ENCODE measurements around the gene FGD2.
"Not testable (repeated sequence)": the region's sequence is repeated elsewhere in the genome, so short reads cannot be mapped to it uniquely, and the experiment has no call there.

The FGD2 gene

GRCh38 chr6:37020812-37021211, 15.4 kb downstream of the FGD2 start:
- DNase-seq, result no peak

DNA sequence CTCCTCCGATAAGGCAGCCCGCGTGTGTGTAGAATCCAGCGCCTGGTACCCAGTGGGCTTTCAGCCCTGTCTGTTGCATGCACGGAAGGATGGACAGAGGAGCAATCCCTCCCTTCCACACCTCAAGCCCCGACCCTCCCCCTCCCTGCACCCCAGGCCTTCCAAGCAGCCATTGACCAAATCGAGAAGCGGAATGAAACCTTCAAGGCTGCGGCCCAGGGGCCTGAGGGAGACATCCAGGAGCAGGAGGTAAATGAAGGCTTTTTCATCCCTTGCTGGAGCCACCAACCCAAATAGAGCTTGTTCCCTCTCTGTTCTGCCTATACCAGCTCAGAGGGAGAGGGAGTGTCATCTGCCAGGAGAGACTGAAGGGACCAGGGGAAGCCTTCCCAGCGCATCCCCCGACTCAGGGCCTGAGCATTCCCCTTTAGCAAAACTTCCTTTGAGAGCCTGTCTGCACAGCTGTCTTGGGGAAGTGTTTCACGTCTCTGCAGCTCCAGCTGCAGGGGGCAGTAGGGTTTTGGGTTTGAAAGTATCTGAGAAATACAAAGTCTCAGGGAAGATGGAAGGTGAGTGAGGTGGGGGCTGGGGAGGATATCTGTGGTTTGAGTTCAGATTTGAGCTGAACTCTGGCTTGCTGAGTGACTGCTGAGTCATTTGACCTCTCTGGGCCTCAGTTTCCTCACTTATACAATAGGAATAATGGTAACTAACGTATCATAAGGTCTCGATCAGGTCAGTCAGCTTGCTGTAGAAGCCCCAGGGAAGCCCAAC, 16.1 kb downstream of the FGD2 start:
- DNase-seq, result no peak

DNA sequence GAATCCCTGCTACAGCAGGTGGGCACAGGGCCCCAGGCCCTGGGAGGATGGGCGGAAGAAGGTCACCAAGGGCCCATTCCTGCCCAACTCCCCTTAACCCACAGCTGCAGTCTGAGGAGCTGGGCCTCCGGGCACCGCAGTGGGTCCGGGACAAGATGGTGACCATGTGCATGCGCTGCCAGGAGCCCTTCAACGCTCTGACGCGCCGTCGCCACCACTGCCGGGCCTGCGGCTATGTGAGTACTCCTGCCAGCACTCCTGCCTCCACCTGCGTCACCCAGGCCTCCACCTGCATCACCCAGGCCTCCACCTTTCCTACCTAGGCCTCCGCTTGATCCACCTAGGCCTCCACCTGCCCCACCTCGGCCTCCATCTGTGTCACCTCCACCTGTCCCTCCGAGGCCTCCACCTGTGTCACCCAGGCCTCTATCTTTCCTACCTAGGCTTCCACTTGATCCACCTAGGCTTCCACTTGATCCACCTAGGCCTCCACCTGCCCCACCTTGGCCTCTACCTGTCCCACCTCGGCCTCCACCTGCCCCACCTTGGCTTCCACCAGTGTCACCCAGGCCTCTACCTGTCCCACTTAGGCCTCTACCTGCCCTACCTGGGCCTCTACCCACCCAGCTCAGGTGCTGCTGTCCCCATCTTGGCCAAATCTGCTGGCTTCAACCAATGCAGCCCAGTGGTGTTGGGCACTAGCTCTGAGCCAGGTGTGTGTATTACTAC, 16.8 kb downstream of the FGD2 start:
- DNase-seq, result no peak

- no peak for DNase-seq
Measured at GRCh38 chr6:37024656-37025337, 19.3 kb downstream of the FGD2 start.

DNA sequence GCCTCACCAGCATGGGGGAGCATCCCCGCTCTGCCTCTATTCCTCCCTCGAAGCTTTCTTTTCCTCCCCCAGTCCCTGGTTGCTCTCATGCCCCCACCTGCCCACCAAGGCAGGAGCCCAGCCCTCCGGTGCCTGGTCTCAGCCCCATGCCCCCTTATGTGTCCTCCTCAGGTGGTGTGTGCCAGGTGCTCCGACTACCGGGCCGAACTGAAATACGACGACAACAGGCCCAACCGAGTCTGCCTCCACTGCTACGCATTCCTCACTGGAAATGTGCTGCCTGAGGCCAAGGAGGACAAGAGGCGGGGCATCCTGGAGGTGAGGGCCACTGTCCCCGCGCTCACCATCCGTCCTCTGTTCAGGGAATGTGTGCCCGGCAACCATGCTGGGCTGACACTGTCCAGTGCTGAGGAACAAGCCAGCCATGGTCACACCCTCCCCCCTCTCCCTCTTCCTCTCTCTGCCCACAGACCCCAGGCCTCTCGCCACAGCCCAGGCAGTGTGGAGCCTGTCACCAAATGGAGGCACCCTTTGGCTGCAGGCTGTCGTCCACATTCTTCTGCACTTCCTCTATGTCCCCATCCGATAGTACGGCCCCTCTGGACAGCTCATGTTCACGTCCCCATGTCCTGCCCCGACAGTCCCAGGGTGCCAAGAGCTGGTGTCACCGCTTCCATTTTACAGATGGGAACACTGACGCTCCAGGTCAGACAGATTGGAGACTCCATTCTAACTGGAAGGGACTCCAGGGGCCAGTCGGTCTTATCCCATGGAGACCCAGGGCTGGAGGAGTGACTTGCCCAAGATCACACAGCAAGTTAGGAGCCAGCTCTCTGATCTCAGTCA, 20.4 kb downstream of the FGD2 start:
- DNase-seq, result no peak

GRCh38 chr6:37027036-37027720, 21.7 kb downstream of the FGD2 start:
- DNase-seq, result no peak

DNA sequence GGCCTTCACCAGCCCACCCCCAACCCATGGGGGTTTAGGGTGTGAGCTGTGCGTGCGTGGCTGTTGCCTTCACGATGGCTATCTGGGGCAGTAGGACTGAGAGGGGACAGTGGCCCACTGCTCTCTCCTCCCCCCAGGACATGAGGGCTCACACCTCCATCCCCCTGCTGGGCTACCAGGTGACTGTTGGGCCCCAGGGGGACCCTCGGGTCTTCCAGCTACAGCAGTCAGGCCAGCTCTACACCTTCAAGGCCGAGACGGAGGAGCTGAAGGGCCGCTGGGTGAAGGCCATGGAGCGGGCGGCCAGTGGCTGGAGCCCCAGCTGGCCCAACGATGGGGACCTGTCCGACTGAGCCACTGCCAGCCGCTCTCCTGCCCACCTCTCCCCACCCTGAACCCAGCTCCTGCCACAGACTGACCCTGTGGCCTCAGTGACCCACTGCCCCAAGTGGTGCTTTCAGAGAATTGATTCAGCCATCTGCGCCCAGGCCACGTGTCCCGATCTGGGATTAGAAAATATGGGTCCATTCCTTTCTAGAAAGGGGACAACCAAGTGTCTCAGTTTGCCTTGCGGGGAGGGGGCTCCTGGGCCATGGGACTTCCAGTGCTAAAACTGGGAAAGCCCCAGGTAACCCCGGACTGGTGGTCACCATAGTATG, 22.5 kb downstream of the FGD2 start:
- DNase-seq, result no peak

GRCh38 chr6:37029249-37029971, 24.0 kb downstream of the FGD2 start:
- DNase-seq, result no peak

DNA sequence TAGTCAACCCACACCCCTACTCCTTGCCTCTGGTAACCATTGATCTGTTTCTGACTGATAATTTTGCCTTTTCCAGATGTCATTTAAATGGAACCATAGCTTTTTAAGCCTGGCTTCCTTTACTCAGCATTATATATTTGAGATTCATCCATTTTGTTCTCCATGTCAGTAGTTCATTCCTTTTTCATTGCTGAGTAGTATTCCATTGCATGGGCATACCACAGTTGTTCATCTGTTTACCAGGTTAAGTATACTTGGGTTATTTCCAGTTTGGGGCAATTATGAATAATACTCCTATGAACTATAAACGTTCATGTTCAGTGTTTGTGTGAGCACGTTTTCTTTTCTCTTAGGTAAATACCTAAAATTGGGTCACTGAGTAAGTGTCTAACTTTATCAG, 25.1 kb downstream of the FGD2 start:
- no peak for DNase-seq

DNA sequence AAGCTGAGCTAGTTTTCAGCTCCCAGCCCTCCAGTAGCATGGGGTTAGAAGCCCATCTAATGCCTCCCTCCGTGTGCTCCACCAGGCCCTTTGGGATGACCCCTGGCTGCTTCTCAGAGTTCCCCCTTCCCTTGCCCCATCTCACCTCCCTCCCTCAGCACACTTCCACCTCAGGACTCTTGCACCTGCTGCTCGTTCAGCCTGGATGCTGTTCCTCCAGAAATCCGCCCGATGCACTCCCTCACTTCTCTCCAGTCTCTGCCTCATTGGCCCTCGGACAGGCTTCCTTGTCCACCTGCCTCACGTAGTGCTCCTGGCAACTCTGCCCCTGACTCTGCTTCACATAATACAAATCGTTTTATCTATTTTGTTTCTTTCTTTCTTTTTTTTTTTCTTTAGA, 26.8 kb downstream of the FGD2 start:
- DNase-seq, result no peak

DNA sequence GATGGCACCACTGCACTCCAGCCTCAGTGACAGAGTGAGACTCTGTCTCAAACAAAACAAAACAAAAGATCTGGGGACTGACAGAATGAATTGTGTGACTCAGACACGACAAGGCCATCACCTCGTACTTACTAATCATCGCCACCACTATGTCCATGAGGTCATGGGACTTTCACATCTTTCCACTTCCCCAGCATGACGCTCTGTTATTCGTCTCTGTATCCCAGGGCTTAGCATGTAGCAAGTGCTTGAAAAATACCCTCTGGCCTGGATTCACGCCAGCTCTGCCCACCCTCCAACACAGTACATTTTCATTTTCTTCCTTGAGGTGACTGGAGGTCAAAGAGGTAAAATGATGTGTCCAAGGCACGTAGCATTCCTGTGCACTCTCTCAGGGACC, 27.8 kb downstream of the FGD2 start:
- no peak for DNase-seq

DNA sequence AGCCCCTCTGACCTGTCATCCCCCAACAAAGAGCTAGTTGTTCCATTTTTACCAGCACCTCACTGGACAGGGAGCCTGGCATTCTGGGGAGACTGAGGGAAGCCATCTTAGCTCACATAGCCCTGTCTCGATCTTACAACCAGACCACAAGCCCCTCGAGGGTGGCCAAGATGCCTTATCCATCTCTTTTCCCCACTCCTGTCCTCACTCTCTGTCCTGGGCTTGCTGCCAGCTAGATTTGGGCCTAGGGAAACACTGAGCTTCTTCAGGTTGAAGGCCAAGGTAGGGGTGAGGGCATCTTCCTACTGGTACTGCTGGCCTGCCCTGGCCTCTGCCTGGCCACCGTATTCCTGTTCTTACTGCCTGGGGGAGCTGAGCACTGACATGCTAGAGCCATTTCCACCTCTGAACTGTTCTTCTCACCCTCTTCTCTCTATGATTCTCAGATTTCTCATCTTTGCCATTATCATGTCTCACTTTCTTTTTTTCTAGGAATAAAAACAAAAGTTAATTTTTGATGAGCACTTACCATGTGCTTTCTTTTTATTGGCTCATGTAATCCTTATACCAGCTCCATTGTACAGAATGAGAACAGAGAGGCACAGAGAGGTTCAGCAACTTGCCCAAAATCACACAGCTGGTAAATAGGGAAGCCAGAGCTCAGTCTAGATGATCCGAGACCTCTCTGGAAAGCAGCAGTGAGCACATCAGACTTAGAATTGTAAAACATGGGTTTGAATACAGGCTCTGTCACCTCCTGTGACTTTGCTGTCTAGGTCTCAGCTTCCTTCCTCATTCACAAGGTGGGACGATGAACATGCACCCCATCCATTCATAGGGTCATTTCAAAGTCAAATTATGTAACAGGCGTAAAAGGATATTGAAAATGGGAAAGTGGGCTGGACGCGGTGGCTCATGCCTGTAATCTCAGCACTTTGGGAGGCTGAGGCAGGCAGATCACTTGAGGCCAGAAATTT, 28.7 kb downstream of the FGD2 start:
- no peak for DNase-seq

DNA sequence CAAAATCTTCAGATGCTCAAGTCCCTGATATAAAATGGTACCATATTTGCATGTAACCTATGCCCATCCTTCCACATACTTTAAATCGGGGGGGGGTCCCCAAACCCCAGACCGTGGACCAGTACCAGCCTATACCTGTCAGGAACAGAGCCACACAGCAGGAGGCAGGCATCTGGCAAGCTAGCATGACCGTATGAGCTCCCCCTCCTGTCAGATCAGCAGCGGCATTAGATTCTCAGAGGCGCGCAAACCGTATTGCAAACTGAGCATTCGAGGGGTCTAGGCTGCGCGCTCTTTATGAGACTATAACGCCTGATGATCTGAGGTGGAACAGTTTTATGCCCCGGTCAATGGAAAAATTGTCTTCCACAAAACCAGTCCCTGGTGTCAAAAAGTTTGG, 30.7 kb downstream of the FGD2 start:
- DNase-seq, result no peak

DNA sequence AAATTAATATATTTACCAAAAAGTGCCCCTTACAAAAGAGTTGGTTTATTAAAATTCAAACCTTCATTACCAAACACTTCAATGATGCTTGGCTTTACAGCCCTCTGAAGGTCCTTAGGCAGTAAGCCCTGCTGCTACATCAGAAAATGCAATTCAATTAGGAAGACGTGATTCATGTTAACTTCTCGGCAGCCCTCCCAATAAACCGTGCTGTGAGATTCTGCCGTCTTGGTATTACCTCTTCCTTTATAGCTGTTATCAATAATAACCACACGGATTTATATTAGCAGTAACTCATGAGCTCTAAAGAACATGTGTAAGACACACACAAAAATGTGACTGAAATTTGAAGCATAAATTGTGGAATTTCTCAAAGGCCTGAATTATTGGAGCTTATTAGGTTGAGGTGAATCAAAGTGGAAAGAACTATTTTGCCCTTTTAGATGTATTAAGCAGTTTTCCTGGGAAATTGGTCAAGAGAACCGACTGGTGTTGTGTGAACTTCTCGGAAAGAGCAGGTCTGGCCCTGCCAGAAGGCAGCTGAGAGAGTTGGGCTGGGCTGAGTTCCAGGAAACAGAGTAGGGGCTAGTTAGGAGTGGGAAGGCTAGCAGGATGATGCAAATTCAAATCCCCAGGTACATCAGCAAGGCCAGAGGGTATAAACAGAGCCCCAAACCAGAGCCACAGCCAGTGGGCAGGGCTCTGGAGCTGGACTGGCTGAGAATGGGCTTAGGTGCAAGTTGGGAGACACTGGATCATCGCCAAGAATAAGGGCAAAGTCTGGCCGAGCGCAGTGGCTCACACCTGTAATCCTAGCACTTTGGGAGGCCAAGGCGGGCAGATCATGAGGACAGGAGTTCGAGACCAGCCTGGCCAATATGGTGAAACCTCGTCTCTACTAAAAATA, 33.1 kb downstream of the FGD2 start:
- peak; percentile 59 for DNase-seq

GRCh38 chr6:37039958-37040357, 34.5 kb downstream of the FGD2 start:
- no peak for DNase-seq

DNA sequence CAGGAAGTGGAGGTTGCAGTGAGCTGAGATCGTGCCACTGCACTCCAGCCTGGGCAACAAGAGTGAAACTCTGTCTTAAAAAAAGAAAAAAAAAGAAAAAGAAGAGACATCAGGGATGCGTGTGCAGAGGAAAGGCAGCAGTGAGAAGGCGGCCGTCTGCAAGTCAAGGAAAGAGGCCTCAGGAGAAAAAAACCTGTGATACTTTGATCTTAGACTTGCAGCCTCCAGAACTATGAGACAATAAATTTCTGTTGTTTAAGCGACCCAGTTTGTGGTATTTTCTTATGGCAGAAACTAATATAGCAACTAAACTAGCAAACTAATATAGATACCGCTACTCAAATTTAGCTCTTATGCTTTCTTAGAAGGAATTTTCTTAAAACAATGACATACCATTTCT, 36.1 kb downstream of the FGD2 start:
- no peak for DNase-seq

DNA sequence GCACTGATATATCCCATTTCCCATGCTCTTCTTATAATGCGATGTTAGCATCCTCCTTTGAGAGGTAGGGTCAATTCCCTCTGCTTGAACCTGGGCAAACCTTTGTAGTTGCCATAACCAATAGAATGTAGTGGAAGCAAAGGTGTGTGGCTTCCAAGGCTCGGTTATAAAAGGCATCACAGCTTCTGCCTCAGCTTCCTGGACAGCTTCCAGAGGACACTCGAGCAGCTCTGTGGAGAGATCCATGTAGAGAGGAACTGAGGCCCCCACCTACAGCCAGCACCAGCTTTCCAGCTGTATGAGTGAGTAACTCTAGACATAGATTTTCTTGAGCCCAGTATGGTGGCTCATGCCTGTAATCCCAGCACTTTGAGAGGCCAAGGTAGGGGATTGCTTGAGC, 36.7 kb downstream of the FGD2 start:
- peak; percentile 43 for DNase-seq

DNA sequence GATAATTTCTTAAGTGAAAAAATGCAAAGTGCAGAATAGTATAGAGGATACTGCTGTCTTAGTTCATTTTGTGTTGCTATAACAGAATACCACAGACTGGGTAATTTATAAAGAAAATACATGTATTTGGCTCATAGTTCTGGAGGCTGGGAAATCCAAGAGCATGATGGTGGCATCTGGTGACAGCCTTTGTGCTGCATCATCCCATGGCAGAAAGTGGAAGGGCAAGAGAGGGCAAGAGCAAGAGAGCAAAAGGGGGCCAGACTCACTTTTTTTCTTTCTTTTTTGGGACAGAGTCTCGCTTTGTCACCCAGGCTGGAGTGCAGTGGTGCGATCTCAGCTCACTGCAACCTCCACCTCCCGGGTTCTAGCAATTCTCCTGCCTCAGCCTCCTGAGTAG, 37.6 kb downstream of the FGD2 start:
- not testable (repeated sequence) for DNase-seq

- DNase-seq, result no peak
Measured at GRCh38 chr6:37047346-37047688, 41.9 kb downstream of the FGD2 start.
